ENCODE data around the gene COASY.
A peak's percentile ranks its signal among the peaks of the same experiment; 100 is the strongest.

COASY gene

GRCh38 chr17:42561897-42562387 is at the start of gene COASY:
Gene COASY (plus strand): TSS chr17:42562148. CDS start chr17:42562623, 475 bp downstream.
- peak; percentile 96 for DNase-seq (ENCODE audit: low read depth, low spot score)
- TF ChIP-seq, protein P1, sequence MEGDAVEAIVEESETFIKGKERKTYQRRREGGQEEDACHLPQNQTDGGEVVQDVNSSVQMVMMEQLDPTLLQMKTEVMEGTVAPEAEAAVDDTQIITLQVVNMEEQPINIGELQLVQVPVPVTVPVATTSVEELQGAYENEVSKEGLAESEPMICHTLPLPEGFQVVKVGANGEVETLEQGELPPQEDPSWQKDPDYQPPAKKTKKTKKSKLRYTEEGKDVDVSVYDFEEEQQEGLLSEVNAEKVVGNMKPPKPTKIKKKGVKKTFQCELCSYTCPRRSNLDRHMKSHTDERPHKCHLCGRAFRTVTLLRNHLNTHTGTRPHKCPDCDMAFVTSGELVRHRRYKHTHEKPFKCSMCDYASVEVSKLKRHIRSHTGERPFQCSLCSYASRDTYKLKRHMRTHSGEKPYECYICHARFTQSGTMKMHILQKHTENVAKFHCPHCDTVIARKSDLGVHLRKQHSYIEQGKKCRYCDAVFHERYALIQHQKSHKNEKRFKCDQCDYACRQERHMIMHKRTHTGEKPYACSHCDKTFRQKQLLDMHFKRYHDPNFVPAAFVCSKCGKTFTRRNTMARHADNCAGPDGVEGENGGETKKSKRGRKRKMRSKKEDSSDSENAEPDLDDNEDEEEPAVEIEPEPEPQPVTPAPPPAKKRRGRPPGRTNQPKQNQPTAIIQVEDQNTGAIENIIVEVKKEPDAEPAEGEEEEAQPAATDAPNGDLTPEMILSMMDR (IDR thresholded peaks at IDR 0.05; ENCODE audit: low read depth, low read length): no peak
- in situ Hi-C loops (cut with HindIII; ENCODE audit: low sequenced_read_pairs): no loop called here
- H3K4me3 ChIP-seq (ENCODE audit: low read depth, low read length): peak within 1 kb of the TSS; percentile 75

GRCh38 chr17:42512246-42512645 is 49.7 kb upstream of the COASY start:
- H3K4me3 ChIP-seq (ENCODE audit: low read depth, low read length): no peak overlapping the region
- in situ Hi-C loops (cut with HindIII; ENCODE audit: low sequenced_read_pairs): no loop called here
- TF ChIP-seq, protein P1 (IDR thresholded peaks at IDR 0.05; ENCODE audit: low read depth, low read length): no peak
- no peak for DNase-seq (ENCODE audit: low read depth, low spot score)

DNA sequence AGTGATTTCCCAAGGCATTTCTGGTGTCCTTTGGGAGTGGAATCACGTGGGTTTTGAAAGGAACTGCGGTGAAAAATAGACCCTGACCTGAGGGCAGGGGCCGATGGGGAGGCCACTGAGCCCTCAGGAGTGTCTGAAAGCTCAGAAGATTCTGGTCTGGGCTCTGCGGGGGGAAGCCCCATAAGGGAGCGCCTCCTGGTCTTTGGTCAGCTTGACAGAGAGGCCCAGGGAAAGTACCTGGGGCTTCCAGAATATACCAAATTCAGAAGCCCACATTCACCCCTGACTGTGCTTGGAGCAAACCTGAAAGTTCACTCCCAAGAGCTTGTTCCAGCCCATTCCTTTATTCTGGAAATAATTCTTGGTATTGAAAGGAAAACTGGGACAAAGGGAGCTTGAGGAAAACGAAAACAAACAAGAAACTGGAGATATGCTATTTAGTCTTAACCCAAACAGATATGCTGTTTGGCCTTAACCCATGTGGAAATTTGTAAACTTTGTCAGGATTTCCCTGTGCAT is 49.2 kb upstream of the COASY start:
- TF ChIP-seq, protein P1 (IDR thresholded peaks at IDR 0.05; ENCODE audit: low read depth, low read length): no peak
- in situ Hi-C loops (cut with HindIII; ENCODE audit: low sequenced_read_pairs): no loop called here
- no peak for DNase-seq (ENCODE audit: low read depth, low spot score)
- no peak overlapping the region for H3K4me3 ChIP-seq (ENCODE audit: low read depth, low read length)

- no peak for DNase-seq (ENCODE audit: low read depth, low spot score)
- in situ Hi-C loops (cut with HindIII; ENCODE audit: low sequenced_read_pairs): no loop called here
- H3K4me3 ChIP-seq (ENCODE audit: low read depth, low read length): no peak overlapping the region
- TF ChIP-seq, protein P1 (IDR thresholded peaks at IDR 0.05; ENCODE audit: low read depth, low read length): no peak
These were observed 48.3 kb upstream of the COASY start for GRCh38 chr17:42513686-42514085.

DNA sequence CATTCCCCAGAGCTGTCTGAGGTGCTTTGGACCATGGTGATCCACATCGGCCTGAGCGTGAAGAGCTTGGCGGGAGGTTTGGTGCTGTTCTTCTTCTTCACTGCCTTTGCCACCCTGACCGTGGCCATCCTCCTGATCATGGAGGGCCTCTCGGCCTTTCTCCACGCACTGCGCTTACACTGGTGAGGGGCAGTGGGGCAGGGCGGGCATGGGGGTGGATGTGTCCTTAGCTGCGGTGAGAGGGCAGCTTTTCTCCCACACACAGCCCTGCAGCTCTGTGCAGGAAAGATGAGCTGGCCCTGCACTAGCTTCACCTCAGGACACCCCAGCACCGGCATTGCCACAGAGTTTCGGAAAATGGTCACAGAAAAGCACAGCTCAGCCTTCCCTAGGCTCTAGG is 47.7 kb upstream of the COASY start:
- H3K4me3 ChIP-seq (ENCODE audit: low read depth, low read length): no peak overlapping the region
- in situ Hi-C loops (cut with HindIII; ENCODE audit: low sequenced_read_pairs): no loop called here
- no peak for DNase-seq (ENCODE audit: low read depth, low spot score)
- TF ChIP-seq, protein P1 (IDR thresholded peaks at IDR 0.05; ENCODE audit: low read depth, low read length): no peak

GRCh38 chr17:42514867-42515266 is 47.1 kb upstream of the COASY start:
- in situ Hi-C loops (cut with HindIII; ENCODE audit: low sequenced_read_pairs): no loop called here
- TF ChIP-seq, protein P1 (IDR thresholded peaks at IDR 0.05; ENCODE audit: low read depth, low read length): no peak
- H3K4me3 ChIP-seq (ENCODE audit: low read depth, low read length): no peak overlapping the region
- DNase-seq (ENCODE audit: low read depth, low spot score): no peak
